ENCODE data around the gene LRSAM1.

DNA sequence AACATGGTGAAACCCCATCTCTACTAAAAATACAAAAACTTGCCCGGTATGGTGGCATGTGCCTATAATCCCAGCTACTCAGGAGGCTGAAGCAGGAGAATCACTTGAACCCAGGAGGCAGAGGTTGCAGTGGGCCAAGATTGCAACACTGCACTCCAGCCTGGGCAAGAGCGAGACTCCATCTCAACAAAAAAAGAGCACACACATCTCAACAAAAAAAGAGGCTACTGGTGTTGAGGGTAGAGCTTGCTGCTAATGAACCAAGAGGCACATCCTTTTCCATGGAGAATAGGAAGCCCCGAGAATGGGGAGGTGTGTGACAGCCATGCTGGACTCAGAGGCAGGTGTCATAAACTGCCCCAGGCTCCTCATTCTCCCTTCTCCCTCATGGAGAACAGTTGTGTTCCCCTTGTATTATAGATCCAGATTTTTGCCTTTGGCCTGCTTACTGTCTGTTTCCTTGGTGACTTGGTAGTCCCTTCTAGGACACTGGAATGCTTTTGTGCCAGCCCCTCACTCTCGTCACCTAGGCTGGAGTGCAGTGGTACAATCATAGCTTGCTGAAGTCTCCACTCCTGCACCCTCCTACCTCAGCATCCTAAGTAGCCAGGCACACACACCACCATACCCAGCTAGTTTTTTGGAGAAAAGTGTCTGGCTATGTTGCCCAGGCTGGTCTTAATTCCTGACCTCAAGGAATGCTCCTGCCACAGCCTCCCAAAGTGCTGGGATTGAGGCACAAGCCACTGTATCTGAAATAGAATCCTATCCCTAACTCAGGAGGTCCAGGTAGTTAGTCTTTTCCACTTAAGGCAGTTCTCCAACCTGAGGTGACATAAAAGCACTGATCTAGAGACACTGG, 5.2 kb upstream of the LRSAM1 start:
- TF ChIP-seq, protein P1, sequence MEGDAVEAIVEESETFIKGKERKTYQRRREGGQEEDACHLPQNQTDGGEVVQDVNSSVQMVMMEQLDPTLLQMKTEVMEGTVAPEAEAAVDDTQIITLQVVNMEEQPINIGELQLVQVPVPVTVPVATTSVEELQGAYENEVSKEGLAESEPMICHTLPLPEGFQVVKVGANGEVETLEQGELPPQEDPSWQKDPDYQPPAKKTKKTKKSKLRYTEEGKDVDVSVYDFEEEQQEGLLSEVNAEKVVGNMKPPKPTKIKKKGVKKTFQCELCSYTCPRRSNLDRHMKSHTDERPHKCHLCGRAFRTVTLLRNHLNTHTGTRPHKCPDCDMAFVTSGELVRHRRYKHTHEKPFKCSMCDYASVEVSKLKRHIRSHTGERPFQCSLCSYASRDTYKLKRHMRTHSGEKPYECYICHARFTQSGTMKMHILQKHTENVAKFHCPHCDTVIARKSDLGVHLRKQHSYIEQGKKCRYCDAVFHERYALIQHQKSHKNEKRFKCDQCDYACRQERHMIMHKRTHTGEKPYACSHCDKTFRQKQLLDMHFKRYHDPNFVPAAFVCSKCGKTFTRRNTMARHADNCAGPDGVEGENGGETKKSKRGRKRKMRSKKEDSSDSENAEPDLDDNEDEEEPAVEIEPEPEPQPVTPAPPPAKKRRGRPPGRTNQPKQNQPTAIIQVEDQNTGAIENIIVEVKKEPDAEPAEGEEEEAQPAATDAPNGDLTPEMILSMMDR (IDR thresholded peaks at IDR 0.05), result no peak
- TF ChIP-seq POLR2A (IDR thresholded peaks at IDR 0.05), result no peak
